ENCODE measurements around the gene CYFIP1. TPM values are rescaled to one million over a fixed set of nuclear protein-coding genes. Genes with fewer than 3 reads are reported as not detected.

Gene CYFIP1
- total RNA-seq, 1 experiment from 2014 or later = 159 TPM

- no TSS peak for BruUV-seq (replicated peaks)
- CTCF ChIA-PET = no interaction called here
- POLR2A ChIA-PET = no interaction called here
- intact Hi-C loops (cut with micrococcal nuclease; ENCODE audit: unreplicated experiment) = no loop called here
- no peaks in the 10 kb centered on the region for H3K27me3 ChIP-seq (ENCODE audit: control insufficient read depth, insufficient read depth, low read length)
- H3K4me1 ChIP-seq (ENCODE audit: control insufficient read depth, insufficient read depth, low read length) = no peaks in the 10 kb centered on the region; the same call in 1 of the 2 replicates
- ATAC-seq = no peak
- TF ChIP-seq TCF7L2 (IDR thresholded peaks at IDR 0.05; ENCODE audit: low read depth, low read length) (no peak), POLR2AphosphoS5 (IDR thresholded peaks at IDR 0.05; ENCODE audit: low read depth, low read length) (no peak), CTCF (IDR thresholded peaks at IDR 0.05) (no peak), SIN3A (IDR thresholded peaks at IDR 0.05; ENCODE audit: borderline replicate concordance, insufficient read depth, low read depth, low read length) (no peak), REST (IDR thresholded peaks at IDR 0.05; ENCODE audit: insufficient read depth in 1 of 2, low read depth in 2 of 2, low read length in 1 of 2) (no peak)
- H3K36me3 ChIP-seq (ENCODE audit: control insufficient read depth, insufficient read depth, low read length) = peaks cover 17% of the 10 kb centered on the region
- H3K27ac ChIP-seq (ENCODE audit: low read length) = no peak overlapping the region
- no peak overlapping the region for H3K4me3 ChIP-seq (ENCODE audit: low read depth in 2 of 2, low read length in 2 of 2)
- in situ Hi-C loops (cut with HindIII; ENCODE audit: low pct_unique_long_range_greater_than_20kb, low sequenced_read_pairs) = no loop called here
- no peaks in the 10 kb centered on the region for H3K9me3 ChIP-seq (ENCODE audit: control insufficient read depth, insufficient read depth, low read depth, low read length)
- no peak for DNase-seq (ENCODE audit: low read depth, low spot score)
Measured at GRCh38 chr15:22863356-22863755, 116.8 kb downstream of the CYFIP1 start.

GRCh38 chr15:22861161-22861560 is 119.0 kb downstream of the CYFIP1 start:
- Histone ChIP-seq H3K4me3 (ENCODE audit: low read depth in 2 of 2, low read length in 2 of 2) (no peak overlapping the region), H3K4me1 (ENCODE audit: control insufficient read depth, insufficient read depth, low read length) (no peaks in the 10 kb centered on the region), H3K9me3 (ENCODE audit: control insufficient read depth, insufficient read depth, low read depth, low read length) (no peaks in the 10 kb centered on the region), H3K27ac (ENCODE audit: low read length) (no peak overlapping the region), H3K36me3 (ENCODE audit: control insufficient read depth, insufficient read depth, low read length) (peaks cover 12% of the 10 kb centered on the region), H3K27me3 (ENCODE audit: control insufficient read depth, insufficient read depth, low read length) (no peaks in the 10 kb centered on the region)
- ATAC-seq (no peak), DNase-seq (ENCODE audit: low read depth, low spot score) (no peak)
- no TSS peak for BruUV-seq (replicated peaks)
- TF ChIP-seq SIN3A (IDR thresholded peaks at IDR 0.05; ENCODE audit: borderline replicate concordance, insufficient read depth, low read depth, low read length) = no peak
- TF ChIP-seq TCF7L2 (IDR thresholded peaks at IDR 0.05; ENCODE audit: low read depth, low read length) = no peak
- TF ChIP-seq POLR2AphosphoS5 (IDR thresholded peaks at IDR 0.05; ENCODE audit: low read depth, low read length) = no peak
- CTCF ChIA-PET = no interaction called here
- intact Hi-C loops (cut with micrococcal nuclease; ENCODE audit: unreplicated experiment) = no loop called here
- in situ Hi-C loops (cut with HindIII; ENCODE audit: low pct_unique_long_range_greater_than_20kb, low sequenced_read_pairs) = no loop called here
- POLR2A ChIA-PET = no interaction called here

- in situ Hi-C loops (cut with HindIII; ENCODE audit: low pct_unique_long_range_greater_than_20kb, low sequenced_read_pairs) = no loop called here
- TF ChIP-seq POLR2AphosphoS5 (IDR thresholded peaks at IDR 0.05; ENCODE audit: low read depth, low read length) (no peak), REST (IDR thresholded peaks at IDR 0.05; ENCODE audit: insufficient read depth in 1 of 2, low read depth in 2 of 2, low read length in 1 of 2) (no peak), TCF7L2 (IDR thresholded peaks at IDR 0.05; ENCODE audit: low read depth, low read length) (no peak), CTCF (IDR thresholded peaks at IDR 0.05) (no peak), SIN3A (IDR thresholded peaks at IDR 0.05; ENCODE audit: borderline replicate concordance, insufficient read depth, low read depth, low read length) (no peak)
- BruUV-seq (replicated peaks) = TSS peak; percentile 30
- POLR2A ChIA-PET = no interaction called here
- Histone ChIP-seq H3K9me3 (ENCODE audit: control insufficient read depth, insufficient read depth, low read depth, low read length) (no peaks in the 10 kb centered on the region), H3K27me3 (ENCODE audit: control insufficient read depth, insufficient read depth, low read length) (no peaks in the 10 kb centered on the region), H3K4me3 (ENCODE audit: low read depth in 2 of 2, low read length in 2 of 2) (no peak overlapping the region), H3K36me3 (ENCODE audit: control insufficient read depth, insufficient read depth, low read length) (peaks cover 21% of the 10 kb centered on the region), H3K27ac (ENCODE audit: low read length) (no peak overlapping the region), H3K4me1 (ENCODE audit: control insufficient read depth, insufficient read depth, low read length) (no peaks in the 10 kb centered on the region)
- intact Hi-C loops (cut with micrococcal nuclease; ENCODE audit: unreplicated experiment) = no loop called here
- CTCF ChIA-PET = no interaction called here
- ATAC-seq = no peak
- DNase-seq (ENCODE audit: low read depth, low spot score) = no peak
Measured at GRCh38 chr15:22856659-22857058, 123.5 kb downstream of the CYFIP1 start.
